ENCODE measurements around the gene FKRP. TPM values are rescaled to one million over a fixed set of nuclear protein-coding genes. Genes with fewer than 3 reads are reported as not detected.

Gene FKRP
- polyA plus RNA-seq, 3 donors, result 16.2 to 18.4 (median 17.6) TPM

GRCh38 chr19:46718934-46719622 is 26.8 kb upstream of the FKRP start:
- no peak for DNase-seq (ENCODE audit: low read depth in 3 of 3, low spot score in 2 of 3)

- DNase-seq (ENCODE audit: low read depth in 3 of 3, low spot score in 2 of 3), result no peak
These were observed 26.0 kb upstream of the FKRP start for GRCh38 chr19:46719629-46720502.

- no peak for DNase-seq (ENCODE audit: low read depth in 3 of 3, low spot score in 2 of 3)
These were observed 25.2 kb upstream of the FKRP start for GRCh38 chr19:46720503-46721239.

- DNase-seq (ENCODE audit: low read depth in 3 of 3, low spot score in 2 of 3), result no peak
These were observed 24.4 kb upstream of the FKRP start for GRCh38 chr19:46721269-46722003.

GRCh38 chr19:46722004-46722380 is 23.9 kb upstream of the FKRP start:
- DNase-seq (ENCODE audit: low read depth in 3 of 3, low spot score in 2 of 3), result no peak

GRCh38 chr19:46722421-46723022 is 23.3 kb upstream of the FKRP start:
- DNase-seq (ENCODE audit: low read depth in 3 of 3, low spot score in 2 of 3), result no peak

GRCh38 chr19:46723023-46723461 is 22.8 kb upstream of the FKRP start:
- DNase-seq (ENCODE audit: low read depth in 3 of 3, low spot score in 2 of 3), result no peak

- no peak for DNase-seq (ENCODE audit: low read depth in 3 of 3, low spot score in 2 of 3)
These were observed 22.4 kb upstream of the FKRP start for GRCh38 chr19:46723471-46723870.

GRCh38 chr19:46724468-46724867 is 21.4 kb upstream of the FKRP start:
- DNase-seq (ENCODE audit: low read depth in 3 of 3, low spot score in 2 of 3), result no peak

- no peak for DNase-seq (ENCODE audit: low read depth in 3 of 3, low spot score in 2 of 3)
These were observed 20.6 kb upstream of the FKRP start for GRCh38 chr19:46725036-46725820.

- DNase-seq (ENCODE audit: low read depth in 3 of 3, low spot score in 2 of 3), result no peak
These were observed 19.9 kb upstream of the FKRP start for GRCh38 chr19:46725859-46726393.

- DNase-seq (ENCODE audit: low read depth in 3 of 3, low spot score in 2 of 3), result no peak
These were observed 19.3 kb upstream of the FKRP start for GRCh38 chr19:46726551-46726950.

GRCh38 chr19:46726971-46727501 is 18.8 kb upstream of the FKRP start:
- no peak for DNase-seq (ENCODE audit: low read depth in 3 of 3, low spot score in 2 of 3)

GRCh38 chr19:46727757-46728156 is 18.1 kb upstream of the FKRP start:
- DNase-seq (ENCODE audit: low read depth in 3 of 3, low spot score in 2 of 3), result no peak

- DNase-seq (ENCODE audit: low read depth in 3 of 3, low spot score in 2 of 3), result no peak
These were observed 17.6 kb upstream of the FKRP start for GRCh38 chr19:46728208-46728607.

GRCh38 chr19:46728693-46729339 is 17.0 kb upstream of the FKRP start:
- DNase-seq (ENCODE audit: low read depth in 3 of 3, low spot score in 2 of 3), result no peak

- no peak for DNase-seq (ENCODE audit: low read depth in 3 of 3, low spot score in 2 of 3)
These were observed 16.2 kb upstream of the FKRP start for GRCh38 chr19:46729696-46730095.

- DNase-seq (ENCODE audit: low read depth in 3 of 3, low spot score in 2 of 3), result no peak
These were observed 15.7 kb upstream of the FKRP start for GRCh38 chr19:46730187-46730586.

All from right renal cortex interstitium (tissue), 3 donors.